ENCODE results near the gene EHD4. TPM values are rescaled to one million over a fixed set of nuclear protein-coding genes. Genes with fewer than 3 reads are reported as not detected.

The EHD4 gene
- total RNA-seq, 4 donors from 2014 or later: 12.8 to 45.2 (median 26.1) TPM

- Histone ChIP-seq H3K27ac (peak overlapping the region in 1 of 2 donors; percentile 67), H3K4me1 (peaks cover 0 to 7% of the 10 kb centered on the region in 2 donors), H3K36me3 (no peaks in the 10 kb centered on the region), H3K27me3 (no peaks in the 10 kb centered on the region), H3K4me3 (no peak overlapping the region), H3K9me3 (no peaks in the 10 kb centered on the region)
- TF ChIP-seq CTCF (IDR thresholded peaks at IDR 0.05): no peak
- TF ChIP-seq POLR2A (IDR thresholded peaks at IDR 0.05): no peak
- intact Hi-C loops (cut with DNase I; ENCODE audit: low total_unique reads): no loop called here
- no peak for DNase-seq
Observed at GRCh38 chr15:41952013-41952563, 20.3 kb downstream of the EHD4 start.

- H3K4me1 ChIP-seq: peaks cover 0 to 7% of the 10 kb centered on the region in 2 donors
- H3K4me3 ChIP-seq: no peak overlapping the region
- intact Hi-C loops (cut with DNase I; ENCODE audit: low total_unique reads): no loop called here
- DNase-seq: no peak
- H3K9me3 ChIP-seq: no peaks in the 10 kb centered on the region
- peak overlapping the region in 1 of 2 donors; percentile 67 for H3K27ac ChIP-seq
- H3K27me3 ChIP-seq: no peaks in the 10 kb centered on the region
- H3K36me3 ChIP-seq: no peaks in the 10 kb centered on the region
- no peak for TF ChIP-seq POLR2A (IDR thresholded peaks at IDR 0.05)
- TF ChIP-seq CTCF (IDR thresholded peaks at IDR 0.05): no peak
Observed at GRCh38 chr15:41951571-41951970, 20.8 kb downstream of the EHD4 start.

GRCh38 chr15:41950489-41950888 is 21.9 kb downstream of the EHD4 start:
- TF ChIP-seq CTCF (IDR thresholded peaks at IDR 0.05) (no peak), POLR2A (IDR thresholded peaks at IDR 0.05) (peak in 1 of 2 donors; percentile 21)
- H3K4me3 ChIP-seq: no peak overlapping the region
- DNase-seq: no peak
- no peaks in the 10 kb centered on the region for H3K4me1 ChIP-seq
- intact Hi-C loops (cut with DNase I; ENCODE audit: low total_unique reads): no loop called here
- no peaks in the 10 kb centered on the region for H3K27me3 ChIP-seq
- peak overlapping the region in 1 of 2 donors; percentile 67 for H3K27ac ChIP-seq
- no peaks in the 10 kb centered on the region for H3K36me3 ChIP-seq
- no peaks in the 10 kb centered on the region for H3K9me3 ChIP-seq

GRCh38 chr15:41950127-41950483 is 22.3 kb downstream of the EHD4 start:
- Histone ChIP-seq H3K9me3 (no peaks in the 10 kb centered on the region), H3K27ac (peak overlapping the region in 1 of 2 donors; percentile 67), H3K4me3 (no peak overlapping the region), H3K4me1 (no peaks in the 10 kb centered on the region), H3K27me3 (no peaks in the 10 kb centered on the region), H3K36me3 (no peaks in the 10 kb centered on the region)
- DNase-seq: no peak
- TF ChIP-seq POLR2A (IDR thresholded peaks at IDR 0.05): no peak
- intact Hi-C loops (cut with DNase I; ENCODE audit: low total_unique reads): no loop called here

GRCh38 chr15:41949401-41950126 is 22.8 kb downstream of the EHD4 start:
- intact Hi-C loops (cut with DNase I; ENCODE audit: low total_unique reads): no loop called here
- Histone ChIP-seq H3K27ac (peak overlapping the region; percentile 16 to 67), H3K27me3 (no peaks in the 10 kb centered on the region), H3K36me3 (no peaks in the 10 kb centered on the region), H3K4me1 (peaks cover 0 to 3% of the 10 kb centered on the region in 2 donors), H3K4me3 (no peak overlapping the region), H3K9me3 (no peaks in the 10 kb centered on the region)
- no peak for DNase-seq
- TF ChIP-seq POLR2A (IDR thresholded peaks at IDR 0.05) (no peak), CTCF (IDR thresholded peaks at IDR 0.05) (no peak)
